Psoas muscle (tissue), 8 donors: Measurements from ENCODE around the gene IFNL3. TPM values are rescaled to one million over a fixed set of nuclear protein-coding genes. Genes with fewer than 3 reads are reported as not detected.

Experiments
- ATAC-seq, 4 donors: fragments of 200-7000 bp; cut with Tn5 transposase; one replicate each; pipeline ENCODE4 v1.9.1; 2020; ENCODE audit warnings: moderate library complexity in 3 of 4, mild to moderate bottlenecking in 2 of 4
- DNase-seq, 2 donors: peaks; one replicate each; pipeline ENCODE4 v3.0.0-alpha.2; 2020
- H3K27ac ChIP-seq: fragments of 200-600 bp; one replicate; pipeline ENCODE4 v1.8.0; 2022
- H3K27me3 ChIP-seq, 3 donors: fragments of 200-600 bp in 1 of 3; one replicate each; pipeline versions ENCODE4 v1.6.1 to v1.8.0; 2013 to 2022; ENCODE audit warnings: low read length in 2 of 3, mild to moderate bottlenecking in 2 of 3, moderate library complexity in 1 of 3; ENCODE audit not compliant: insufficient read depth in 3 of 3
- H3K36me3 ChIP-seq, 2 donors: fragments of 200-600 bp in 1 of 2; one replicate each; pipeline versions ENCODE4 v1.6.1 to v1.8.0; 2013 to 2022; ENCODE audit warnings: low read depth in 1 of 2, mild to moderate bottlenecking in 1 of 2, moderate library complexity in 1 of 2; ENCODE audit not compliant: insufficient read depth in 1 of 2
- H3K4me1 ChIP-seq: fragments of 200-600 bp; one replicate; pipeline ENCODE4 v1.8.0; 2022
- H3K4me3 ChIP-seq: fragments of 200-600 bp; one replicate; pipeline ENCODE4 v1.8.0; 2022; ENCODE audit warnings: mild to moderate bottlenecking
- H3K9me3 ChIP-seq: fragments of 200-600 bp; one replicate; pipeline ENCODE4 v1.8.0; 2022
- WGBS, 3 donors: extraction: QIAGEN DNeasy Blood & Tissue Kit; methylation state at CpG; one replicate each; pipeline versions ENCODE4 v1.1.6 to v1.1.7; 2013; 5-methylcytosine and 5-hydroxymethylcytosine counted together
- intact Hi-C, 2 donors: fragments of 100-400 bp; cut with DNase I; formaldehyde crosslinking; loops; one replicate each; pipeline versions ENCODE4 v1.11.0 to v1.14.2; 2022
- polyA plus RNA-seq, 3 donors: library from polyadenylated mRNA; stranded (reverse); fragments of 200-250 nt; gene quantifications; one replicate each; pipeline ENCODE4 v1.2.3, GENCODE V29; 2013
- total RNA-seq, 4 donors: library from RNA; stranded (reverse); fragmentation: NEBNext Ultra II Directional in 2 of 4; extraction: Animal tissue kit (Norgen Biotek cat#: 25700) in 2 of 4; gene quantifications; one replicate each; pipeline versions ENCODE4 v1.2.1 to v1.2.4, GENCODE V29; 2021 to 2023
- TF ChIP-seq, protein P1 (sequence below): fragments of 200-600 bp; IDR thresholded peaks from one replicate; pipeline ENCODE4 v1.8.0; 2022; ENCODE audit warnings: antibody characterized with exemption
- donor health status: healthy with polysubstance abuse.
- donor health status: DM: no; HTN: no; CAD: no; lungs with moderate emphysema.
- donor health status: Bipolar disorder and iron deficiency.
- donor health status: healthy.
- donor health status: DM: yes; HTN: yes; CAD: no.
- donor health status: DM: no; HTN: no; CAD: no.
- donor health status: DM: no; HTN: no; CAD: no.
- donor health status: DM: yes; HTN: yes; CAD: no.

The IFNL3 gene
- total and polyA plus RNA-seq, 7 donors: not detected

- TF ChIP-seq, protein P1, sequence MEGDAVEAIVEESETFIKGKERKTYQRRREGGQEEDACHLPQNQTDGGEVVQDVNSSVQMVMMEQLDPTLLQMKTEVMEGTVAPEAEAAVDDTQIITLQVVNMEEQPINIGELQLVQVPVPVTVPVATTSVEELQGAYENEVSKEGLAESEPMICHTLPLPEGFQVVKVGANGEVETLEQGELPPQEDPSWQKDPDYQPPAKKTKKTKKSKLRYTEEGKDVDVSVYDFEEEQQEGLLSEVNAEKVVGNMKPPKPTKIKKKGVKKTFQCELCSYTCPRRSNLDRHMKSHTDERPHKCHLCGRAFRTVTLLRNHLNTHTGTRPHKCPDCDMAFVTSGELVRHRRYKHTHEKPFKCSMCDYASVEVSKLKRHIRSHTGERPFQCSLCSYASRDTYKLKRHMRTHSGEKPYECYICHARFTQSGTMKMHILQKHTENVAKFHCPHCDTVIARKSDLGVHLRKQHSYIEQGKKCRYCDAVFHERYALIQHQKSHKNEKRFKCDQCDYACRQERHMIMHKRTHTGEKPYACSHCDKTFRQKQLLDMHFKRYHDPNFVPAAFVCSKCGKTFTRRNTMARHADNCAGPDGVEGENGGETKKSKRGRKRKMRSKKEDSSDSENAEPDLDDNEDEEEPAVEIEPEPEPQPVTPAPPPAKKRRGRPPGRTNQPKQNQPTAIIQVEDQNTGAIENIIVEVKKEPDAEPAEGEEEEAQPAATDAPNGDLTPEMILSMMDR: no peak
- Histone ChIP-seq H3K4me3 (no peak overlapping the region), H3K36me3 (no peaks in the 10 kb centered on the region), H3K27ac (no peak overlapping the region), H3K27me3 (peaks cover 0 to 15% (median 2%) of the 10 kb centered on the region in 3 donors), H3K4me1 (no peaks in the 10 kb centered on the region), H3K9me3 (no peaks in the 10 kb centered on the region)
- intact Hi-C loops: no loop called here
- no peak for ATAC-seq
- WGBS, 3 donors: 83 to 85% (median 83%) methylated on average over 6 of the region's 6 CpGs
- no peak for DNase-seq
These were observed 5.9 kb downstream of the IFNL3 start for GRCh38 chr19:39238944-39239343.

DNA sequence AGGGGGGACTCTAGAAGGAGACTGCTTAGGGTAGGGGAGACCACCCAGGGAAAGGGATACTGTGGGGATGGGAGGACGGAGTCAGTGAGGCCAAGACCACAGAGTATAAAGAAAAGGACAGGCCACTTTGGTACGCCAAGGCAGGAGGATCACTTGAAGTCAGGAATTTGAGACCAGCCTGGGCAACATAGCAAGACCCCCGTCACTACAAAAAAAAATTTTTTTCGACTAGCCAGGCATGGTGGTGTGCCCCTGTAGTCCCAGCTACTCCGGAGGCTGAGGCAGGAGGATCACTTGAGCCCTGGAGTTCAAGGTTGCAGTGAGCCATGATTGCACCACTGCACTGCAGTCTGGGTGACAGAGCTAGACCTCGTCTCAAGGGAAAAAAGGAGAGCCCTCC lies 6.6 kb downstream of the IFNL3 start:
- H3K4me3 ChIP-seq: no peak overlapping the region

GRCh38 chr19:39237200-39238184 lies 7.3 kb downstream of the IFNL3 start:
- intact Hi-C loops: no loop called here
- H3K9me3 ChIP-seq: no peaks in the 10 kb centered on the region
- TF ChIP-seq, protein P1: no peak
- peaks cover 0 to 15% (median 2%) of the 10 kb centered on the region in 3 donors for H3K27me3 ChIP-seq
- H3K27ac ChIP-seq: no peak overlapping the region
- 33 to 38% (median 35%) methylated on average over 22 of the region's 22 CpGs for WGBS, 3 donors
- H3K4me3 ChIP-seq: no peak overlapping the region
- ATAC-seq (no peak), DNase-seq (no peak)
- H3K36me3 ChIP-seq: no peaks in the 10 kb centered on the region
- no peaks in the 10 kb centered on the region for H3K4me1 ChIP-seq

More for the DNA sequence above, 6.6 kb downstream of the IFNL3 start:
- H3K9me3 ChIP-seq: no peaks in the 10 kb centered on the region
- no peak overlapping the region for H3K27ac ChIP-seq
- peaks cover 0 to 15% (median 2%) of the 10 kb centered on the region in 3 donors for H3K27me3 ChIP-seq
- 70 to 72% (median 71%) methylated on average over 6 of the region's 6 CpGs for WGBS, 3 donors
- ATAC-seq (no peak), DNase-seq (no peak)
- no peaks in the 10 kb centered on the region for H3K4me1 ChIP-seq
- TF ChIP-seq, protein P1: no peak
- no peaks in the 10 kb centered on the region for H3K36me3 ChIP-seq
- intact Hi-C loops: no loop called here

DNA sequence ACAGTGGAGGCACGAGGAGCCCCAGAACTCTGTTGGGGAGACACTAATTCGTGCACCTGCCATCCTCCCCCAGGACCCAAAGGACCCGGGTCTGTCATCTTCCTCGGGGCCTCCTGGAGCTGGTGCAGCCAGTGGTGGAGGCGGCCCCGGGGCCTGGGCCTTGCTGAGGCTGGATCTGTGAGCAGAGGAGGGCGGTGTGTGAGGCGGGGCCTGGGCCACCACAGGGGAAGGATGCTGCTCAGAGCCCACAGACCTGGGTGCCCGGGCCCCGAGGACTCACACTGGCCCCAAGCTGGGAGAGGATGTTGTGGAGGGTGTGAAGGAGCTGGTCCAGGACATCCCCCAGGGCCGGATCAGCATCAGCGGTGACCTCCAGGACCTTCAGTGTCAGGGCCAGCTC lies 8.3 kb downstream of the IFNL3 start:
- no peaks in the 10 kb centered on the region for H3K36me3 ChIP-seq
- intact Hi-C loops: no loop called here
- H3K4me3 ChIP-seq: no peak overlapping the region
- H3K27ac ChIP-seq: no peak overlapping the region
- TF ChIP-seq, protein P1: no peak
- no peaks in the 10 kb centered on the region for H3K9me3 ChIP-seq
- H3K4me1 ChIP-seq: no peaks in the 10 kb centered on the region
- WGBS, 3 donors: 62 to 76% (median 64%) methylated on average over 11 to 12 of the region's 12 CpGs
- DNase-seq (no peak), ATAC-seq (no peak)
- peaks cover 0 to 15% (median 2%) of the 10 kb centered on the region in 3 donors for H3K27me3 ChIP-seq
